Transverse colon (tissue), 3 donors: Measurements from ENCODE around the gene E4F1.

Experiments used
- CTCF ChIP-seq, 5 experiments: fragments of 200-600 bp in 3 of 5; fragments of 450-650 bp in 2 of 5; sonication (generic) in 3 of 5; IDR thresholded peaks; 1 replicate in 2 of 5; 2 replicates in 3 of 5; pipeline ENCODE4 v1.5.1; 2016 to 2017; ENCODE audit warnings: antibody characterized with exemption in 5 of 5, inconsistent platforms in 3 of 5, mild to moderate bottlenecking in 2 of 5, moderate library complexity in 1 of 5
- POLR2A ChIP-seq: fragments of 450-650 bp; IDR thresholded peaks from one replicate; pipeline ENCODE4 v1.6.1; 2016; ENCODE audit warnings: antibody characterized with exemption, mild to moderate bottlenecking, moderate library complexity

- TF ChIP-seq CTCF (IDR thresholded peaks at IDR 0.05) (no peak), POLR2A (no peak)
These were observed 13.7 kb downstream of the E4F1 start for GRCh38 chr16:2237102-2237482.
